GM21737 (cell line): Measurements from ENCODE around the gene NPDC1.
A peak's percentile ranks its signal among the peaks of the same experiment; 100 is the strongest.

Source experiments
- ATAC-seq: cut with Tn5 transposase; IDR thresholded peaks from one replicate; pipeline ENCODE4 v1.9.1; 2021; ENCODE audit warnings: mild to moderate bottlenecking, moderate library complexity; ENCODE audit not compliant: unreplicated experiment

NPDC1 gene, protein sequence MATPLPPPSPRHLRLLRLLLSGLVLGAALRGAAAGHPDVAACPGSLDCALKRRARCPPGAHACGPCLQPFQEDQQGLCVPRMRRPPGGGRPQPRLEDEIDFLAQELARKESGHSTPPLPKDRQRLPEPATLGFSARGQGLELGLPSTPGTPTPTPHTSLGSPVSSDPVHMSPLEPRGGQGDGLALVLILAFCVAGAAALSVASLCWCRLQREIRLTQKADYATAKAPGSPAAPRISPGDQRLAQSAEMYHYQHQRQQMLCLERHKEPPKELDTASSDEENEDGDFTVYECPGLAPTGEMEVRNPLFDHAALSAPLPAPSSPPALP

DNA sequence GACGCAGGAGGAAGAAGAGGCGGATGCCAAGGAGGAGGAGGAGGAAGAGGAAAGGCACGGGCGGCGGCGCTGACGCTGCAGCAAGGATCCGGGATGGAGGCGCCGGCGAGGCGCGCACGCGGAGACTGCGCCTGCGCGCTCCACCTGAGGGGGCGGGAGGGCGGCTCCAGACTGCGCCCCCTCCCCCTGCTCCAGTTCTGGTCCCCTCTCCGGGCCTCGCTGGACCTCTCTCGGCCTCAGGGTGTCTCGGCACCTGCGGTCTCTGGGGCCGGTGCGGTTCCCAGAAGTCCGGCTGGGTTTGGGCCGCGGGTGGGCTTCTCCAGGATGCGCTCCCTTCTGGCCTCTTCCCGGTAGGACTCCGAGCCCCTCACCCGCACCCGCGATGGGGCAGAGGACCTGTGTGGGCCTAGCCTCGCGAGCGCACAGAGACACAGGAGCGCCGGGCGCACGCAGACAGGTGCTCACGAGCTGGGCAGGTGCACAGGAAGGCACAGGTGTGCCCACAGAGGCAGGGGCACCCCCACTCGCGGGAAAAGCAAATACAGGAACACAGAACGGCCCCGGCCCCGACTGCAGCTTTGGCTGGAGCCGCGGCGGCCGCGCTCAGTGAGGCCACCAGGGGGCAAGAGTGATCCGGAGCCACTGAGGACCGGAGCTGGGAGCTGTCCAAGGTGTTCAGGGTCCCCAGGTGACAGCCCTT is at the start of gene NPDC1:
NPDC1 (minus strand) TSS at position 90 of the 700 bp plus-strand sequence. CDS start 188 bp downstream, outside the sequence.
- ATAC-seq, result no peak

DNA sequence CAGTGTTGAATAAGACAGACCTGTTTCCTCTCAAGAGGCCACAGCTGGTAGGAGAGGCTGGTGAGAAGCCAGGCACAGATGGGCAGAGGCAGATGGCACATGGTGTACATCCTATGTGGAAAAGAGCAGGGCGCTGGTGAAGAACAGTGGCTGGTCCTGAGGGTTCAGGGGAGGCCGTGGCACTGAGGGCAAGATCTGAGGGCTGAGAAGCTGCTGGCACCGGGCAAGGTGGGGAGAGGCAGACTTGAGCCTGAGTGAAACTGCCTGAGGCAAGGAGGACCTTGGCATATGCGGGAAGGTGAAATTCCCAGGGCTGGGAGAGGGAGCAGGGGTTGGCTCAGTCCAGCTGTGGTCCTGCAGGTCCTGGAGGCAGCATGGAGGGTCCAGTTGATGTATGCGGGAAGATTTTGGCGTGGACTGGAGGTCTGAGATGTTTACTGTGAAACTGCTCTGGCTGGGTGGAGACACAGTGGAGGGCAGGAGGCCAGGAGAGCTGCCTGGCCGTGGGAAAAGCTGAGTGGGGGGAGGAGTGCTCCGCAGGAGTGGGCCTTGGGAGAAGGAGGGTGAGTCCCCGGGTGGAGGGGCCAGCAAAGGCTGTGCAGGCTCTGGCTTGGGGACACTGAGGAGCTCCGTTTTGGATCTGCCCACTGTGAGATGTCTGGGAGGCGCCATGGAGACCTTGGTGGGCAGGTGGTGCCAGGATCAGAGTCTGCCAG is 43.4 kb upstream of the NPDC1 start:
- no peak for ATAC-seq

DNA sequence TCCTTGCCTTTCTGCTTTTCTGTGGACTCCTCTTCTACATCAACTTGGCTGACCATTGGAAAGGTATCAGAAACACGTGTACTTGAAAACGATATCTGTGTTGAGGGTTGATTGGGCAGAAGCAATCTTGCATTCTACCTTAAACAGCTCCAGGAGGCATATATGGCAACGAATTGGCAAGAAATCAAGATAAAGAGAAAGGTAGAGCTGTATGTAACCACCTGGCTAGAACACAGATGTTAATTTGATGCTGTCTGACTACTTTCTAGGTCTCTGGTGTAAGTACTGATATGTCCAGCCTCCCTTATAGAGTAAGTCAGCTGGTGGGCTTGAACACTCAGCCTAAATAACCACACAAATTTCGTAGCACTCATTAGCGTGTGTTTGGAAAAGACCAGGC is 42.1 kb upstream of the NPDC1 start:
- no peak for ATAC-seq

DNA sequence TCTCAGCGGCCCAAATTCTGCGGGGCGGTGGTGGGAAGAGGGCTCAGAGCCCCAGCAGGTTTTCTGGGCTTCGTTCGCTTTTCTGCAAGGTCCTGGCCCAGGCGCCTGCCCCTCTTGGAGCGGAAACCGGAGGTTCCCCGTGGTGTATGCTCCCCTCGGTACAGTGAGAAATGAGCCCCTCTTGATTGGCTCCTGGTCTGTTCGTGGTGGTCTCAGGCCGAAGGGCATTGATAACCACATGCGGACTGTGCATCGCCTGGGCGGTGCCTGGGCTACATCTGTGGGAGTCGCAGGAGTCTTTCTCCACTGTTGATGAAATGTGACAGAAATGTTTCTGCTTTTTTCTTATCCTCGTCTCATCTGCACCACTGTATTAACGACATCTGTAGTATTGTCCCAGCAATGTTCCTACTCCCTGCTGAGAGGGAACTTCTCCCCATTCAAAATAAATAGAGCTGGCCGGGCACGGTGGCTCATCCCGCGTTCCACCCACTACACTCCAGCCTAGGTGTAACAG is 41.5 kb upstream of the NPDC1 start:
- no peak for ATAC-seq

DNA sequence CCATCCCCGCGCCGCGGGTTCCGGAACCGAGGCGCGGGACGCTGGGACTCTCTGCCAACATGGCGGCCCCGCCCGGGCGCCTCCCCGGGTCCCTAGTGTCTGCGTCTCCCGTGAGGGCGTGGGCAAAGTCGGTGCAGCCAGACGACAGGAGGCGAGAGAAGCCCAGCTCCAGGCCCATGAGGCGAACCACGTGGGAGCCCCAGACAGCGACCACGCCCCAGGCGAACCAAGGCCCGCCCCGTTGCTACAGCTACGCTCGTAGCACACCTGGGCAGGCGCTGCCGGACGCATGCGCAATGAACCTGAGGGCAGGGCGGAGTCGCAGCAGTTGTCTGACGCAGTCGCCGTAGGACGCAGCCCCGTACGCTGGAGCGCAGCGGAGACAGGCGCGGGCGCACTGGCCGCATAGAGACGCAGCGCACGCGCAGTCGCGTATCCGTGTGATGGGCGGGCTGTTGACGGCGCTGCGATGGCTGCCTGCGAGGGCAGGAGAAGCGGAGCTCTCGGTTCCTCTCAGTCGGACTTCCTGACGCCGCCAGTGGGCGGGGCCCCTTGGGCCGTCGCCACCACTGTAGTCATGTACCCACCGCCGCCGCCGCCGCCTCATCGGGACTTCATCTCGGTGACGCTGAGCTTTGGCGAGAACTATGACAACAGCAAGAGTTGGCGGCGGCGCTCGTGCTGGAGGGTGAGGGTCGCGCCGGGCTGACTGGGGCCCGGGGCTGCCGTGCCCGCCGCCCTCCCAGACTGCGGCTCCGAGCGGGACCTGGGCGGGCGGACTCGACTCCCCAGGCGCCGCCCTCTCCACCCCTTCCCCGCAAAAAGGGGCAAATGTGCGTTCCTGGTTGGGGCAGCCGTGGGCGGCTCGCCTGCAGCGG is 40.8 kb upstream of the NPDC1 start, which contains the start of gene MAN1B1:
MAN1B1 (plus strand) TSS at position 455 of the 878 bp plus-strand sequence; CDS start at position 470, 15 bp downstream.
- peak; percentile 66 for ATAC-seq

DNA sequence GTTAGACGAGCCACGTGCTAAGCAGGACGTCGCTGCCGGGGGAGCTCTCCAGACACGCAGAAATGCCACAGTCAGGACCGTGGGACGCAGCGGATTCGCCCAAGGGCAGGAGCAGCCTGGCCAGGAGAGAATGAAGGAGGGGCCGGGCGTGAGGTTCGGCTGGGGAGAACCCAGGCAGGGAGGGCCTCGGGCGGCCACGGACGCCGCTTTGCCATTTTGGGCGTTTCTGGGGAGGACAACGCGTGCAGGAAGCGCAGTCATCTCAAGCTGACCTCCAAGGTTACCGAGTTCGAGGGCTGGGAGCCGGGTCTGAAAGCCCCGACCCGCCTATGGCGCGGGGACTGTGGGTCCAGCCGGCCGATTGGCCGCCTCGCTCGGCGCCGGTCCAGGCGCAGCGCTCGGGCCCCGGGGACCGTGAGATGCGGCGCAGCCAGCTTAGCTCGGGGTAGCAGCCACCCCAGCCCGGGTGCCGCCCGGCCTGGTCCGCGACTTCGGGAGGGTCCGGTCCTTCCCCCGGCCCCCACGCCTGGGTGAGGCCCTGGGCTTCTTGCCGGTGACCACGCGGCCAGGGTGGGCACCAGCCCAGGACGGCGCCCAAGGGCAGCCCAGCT is 40.0 kb upstream of the NPDC1 start:
- no peak for ATAC-seq

DNA sequence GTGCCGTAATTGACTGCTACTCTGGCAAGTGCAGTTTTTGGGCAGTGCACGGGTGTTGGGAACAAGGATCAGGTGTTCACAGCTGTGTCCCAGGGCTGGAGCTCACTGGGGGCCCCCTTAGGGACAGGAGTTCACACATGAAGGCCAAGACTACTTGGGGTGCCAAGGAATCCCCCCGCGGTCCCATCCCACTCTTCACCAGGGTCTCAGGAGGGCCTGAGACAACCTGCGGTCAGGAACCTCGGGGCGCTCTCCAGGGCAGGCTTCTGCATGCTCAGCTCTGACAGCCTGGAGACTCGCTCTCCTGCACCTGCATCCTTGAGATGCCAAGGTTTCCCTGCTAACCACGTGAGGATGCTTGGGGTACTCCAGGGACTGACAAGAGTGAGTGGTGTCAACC is 38.5 kb upstream of the NPDC1 start:
- no peak for ATAC-seq

DNA sequence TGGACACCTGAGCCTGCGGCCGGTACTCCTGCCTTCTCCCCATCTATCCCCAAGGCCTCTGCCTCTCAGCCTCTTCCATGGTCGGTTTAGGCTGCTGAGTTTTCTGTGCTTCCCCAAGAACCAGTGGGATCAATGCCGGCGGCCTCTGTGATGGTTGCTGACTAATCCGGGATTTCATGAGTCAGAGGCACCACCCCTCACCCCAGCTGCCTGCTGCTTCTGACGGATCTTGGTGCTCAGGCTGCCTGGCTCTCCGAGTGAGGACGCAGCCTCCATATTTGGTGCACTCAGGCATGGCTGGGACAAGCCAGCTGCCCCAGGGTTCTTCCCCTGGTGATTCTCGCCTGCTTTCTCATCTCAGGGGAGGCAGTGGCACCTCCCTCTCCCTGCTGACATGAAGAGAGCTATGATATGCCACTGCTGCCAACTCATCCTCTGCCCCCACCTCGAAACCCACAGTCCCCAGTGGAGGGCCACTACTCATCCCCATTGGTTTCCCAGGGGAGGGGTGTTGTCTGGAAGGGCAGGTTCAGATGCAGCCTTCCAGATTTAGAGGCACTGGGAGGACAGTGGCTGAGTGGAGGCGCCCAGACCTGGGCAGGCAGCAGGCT is 37.5 kb upstream of the NPDC1 start:
- no peak for ATAC-seq

DNA sequence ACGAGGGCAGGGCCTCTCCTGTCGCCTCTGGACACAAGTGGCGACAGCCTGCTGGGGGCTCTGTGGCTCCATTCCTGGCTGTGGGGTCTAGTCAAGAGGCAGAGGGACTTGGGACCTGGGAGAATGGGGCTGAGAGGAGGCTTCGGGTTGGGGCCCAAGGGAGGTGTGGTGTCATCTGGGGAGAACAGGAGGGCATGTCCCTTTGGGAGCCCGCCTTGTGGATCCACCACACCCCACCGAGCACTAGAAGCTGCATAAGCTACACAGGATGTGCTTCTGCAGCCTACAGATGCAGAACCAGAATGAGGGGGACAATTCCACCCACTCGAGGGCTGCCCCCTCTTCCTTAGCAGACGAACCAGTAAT is 36.9 kb upstream of the NPDC1 start:
- ATAC-seq, result no peak

DNA sequence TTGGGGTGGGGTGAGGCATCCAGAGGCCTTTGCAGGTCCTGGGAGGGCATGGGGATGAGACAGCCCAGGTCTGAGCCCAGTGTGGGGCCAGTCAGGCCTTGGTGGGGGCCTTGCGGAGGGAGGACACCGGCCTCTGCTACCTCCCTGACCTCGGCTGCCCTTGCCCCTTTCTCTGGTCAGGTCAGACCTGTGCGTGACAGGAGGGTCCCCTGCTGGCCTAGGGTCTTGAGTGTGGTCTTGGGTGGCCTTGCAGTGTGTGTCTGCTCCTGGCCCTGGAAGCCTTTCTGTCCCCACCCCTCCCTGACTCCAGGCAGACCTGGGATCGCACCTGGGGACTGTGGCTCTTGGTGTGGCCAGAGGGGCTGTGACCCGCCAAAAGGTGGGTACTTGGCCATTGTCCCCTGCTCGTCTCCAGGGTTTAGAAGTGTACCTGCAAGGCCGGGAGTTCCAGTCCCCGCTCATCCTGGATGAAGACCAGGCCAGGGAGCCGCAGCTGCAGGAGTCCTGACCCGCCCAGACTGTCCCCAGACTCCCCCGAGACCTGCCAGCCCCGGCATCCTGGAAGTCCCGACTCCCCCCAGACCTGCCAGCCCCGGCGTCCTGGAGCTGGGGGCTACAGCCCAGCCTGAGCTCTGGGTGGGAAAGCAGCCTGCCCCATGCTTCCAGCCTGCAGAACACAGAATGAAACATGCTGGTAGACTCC is 36.4 kb upstream of the NPDC1 start:
- no peak for ATAC-seq

DNA sequence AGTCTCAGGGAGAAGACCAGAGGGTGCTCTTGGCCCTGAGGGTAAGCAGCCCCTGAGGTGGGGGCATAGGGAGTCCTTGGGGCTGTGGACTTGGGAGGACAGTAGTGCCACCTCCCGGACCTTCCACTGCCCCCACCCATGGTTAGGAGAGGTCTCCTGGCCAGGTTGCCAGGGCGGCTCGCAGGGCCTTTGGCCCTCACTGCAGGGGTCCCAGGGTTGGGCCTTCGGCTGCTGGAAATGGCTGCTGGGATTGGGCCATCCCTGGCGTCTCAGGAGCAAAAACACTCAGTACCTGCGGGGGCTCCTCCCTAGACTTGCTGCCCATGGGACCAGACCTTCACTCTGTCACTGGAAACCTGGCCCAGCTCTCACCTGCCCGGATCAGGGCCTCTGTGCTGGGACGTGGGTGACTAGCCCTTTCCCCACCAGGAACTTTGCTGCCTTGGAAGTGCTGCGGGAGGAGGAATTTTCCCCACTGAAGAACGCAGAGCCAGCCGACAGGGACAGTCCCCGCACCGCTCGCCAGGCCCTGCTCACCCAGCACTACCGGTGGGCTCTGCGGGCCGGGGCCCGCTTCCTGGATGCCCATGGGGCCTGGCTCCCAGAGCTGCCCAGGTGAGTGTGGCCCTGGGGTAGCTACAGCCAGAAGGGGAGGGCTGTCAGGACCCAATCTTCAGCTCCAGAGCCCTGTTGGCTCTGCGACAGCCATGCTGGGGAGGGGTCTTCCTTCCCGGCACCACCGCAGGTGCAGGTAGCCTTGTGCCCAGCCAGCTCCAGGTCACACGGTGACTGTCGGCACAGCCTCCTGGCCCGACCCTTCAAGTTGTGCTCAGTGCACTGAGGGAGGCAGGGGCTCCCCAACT is 34.5 kb upstream of the NPDC1 start:
- no peak for ATAC-seq

DNA sequence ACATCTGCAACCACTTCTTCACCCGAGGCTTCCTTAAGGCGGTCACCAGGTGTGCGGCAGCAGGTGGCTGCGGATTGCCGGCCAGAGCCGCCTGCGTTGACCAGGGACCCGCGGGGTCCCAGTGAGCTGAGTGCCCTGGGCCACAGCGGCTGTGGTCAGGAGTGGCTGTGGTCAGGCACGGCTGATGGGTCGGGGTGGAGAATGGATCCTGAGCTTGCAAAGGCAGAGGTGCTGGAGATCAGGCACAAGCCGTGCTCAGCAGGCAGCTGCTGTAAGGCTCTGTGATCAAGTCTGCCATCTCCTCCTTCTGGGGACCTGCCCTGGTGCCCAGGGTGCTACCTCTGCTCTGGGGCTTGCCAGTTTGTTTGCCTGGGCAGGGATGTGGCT is 33.4 kb upstream of the NPDC1 start:
- ATAC-seq, result no peak

DNA sequence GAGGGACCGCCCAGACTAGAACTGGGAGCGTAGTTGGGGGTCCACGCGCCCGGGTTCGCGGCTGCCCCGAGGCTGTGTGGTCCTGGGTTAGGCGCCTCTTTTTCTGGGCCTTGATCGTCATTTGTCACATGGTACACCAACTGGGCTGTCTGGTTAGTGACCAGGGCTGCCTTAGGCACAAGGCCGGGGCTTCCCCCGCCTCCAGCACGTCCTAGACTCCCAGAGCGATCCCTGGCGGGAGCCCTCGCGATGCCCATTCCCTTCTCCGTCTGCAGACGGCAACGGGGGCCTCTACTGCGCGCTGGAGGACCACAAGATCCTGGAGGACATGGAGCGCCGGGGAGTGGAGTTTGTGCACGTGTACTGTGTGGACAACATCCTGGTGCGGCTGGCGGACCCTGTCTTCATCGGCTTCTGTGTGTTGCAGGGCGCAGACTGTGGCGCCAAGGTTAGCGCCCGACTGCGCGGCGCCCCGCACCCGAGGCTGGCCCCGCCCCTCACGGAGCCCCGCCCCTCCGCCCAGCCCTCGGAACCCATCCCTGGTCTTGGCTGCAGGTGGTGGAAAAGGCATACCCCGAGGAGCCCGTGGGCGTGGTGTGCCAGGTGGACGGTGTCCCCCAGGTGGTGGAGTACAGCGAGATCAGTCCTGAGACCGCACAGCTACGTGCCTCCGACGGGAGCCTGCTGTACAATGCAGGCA is 32.9 kb upstream of the NPDC1 start:
- ATAC-seq, result no peak

DNA sequence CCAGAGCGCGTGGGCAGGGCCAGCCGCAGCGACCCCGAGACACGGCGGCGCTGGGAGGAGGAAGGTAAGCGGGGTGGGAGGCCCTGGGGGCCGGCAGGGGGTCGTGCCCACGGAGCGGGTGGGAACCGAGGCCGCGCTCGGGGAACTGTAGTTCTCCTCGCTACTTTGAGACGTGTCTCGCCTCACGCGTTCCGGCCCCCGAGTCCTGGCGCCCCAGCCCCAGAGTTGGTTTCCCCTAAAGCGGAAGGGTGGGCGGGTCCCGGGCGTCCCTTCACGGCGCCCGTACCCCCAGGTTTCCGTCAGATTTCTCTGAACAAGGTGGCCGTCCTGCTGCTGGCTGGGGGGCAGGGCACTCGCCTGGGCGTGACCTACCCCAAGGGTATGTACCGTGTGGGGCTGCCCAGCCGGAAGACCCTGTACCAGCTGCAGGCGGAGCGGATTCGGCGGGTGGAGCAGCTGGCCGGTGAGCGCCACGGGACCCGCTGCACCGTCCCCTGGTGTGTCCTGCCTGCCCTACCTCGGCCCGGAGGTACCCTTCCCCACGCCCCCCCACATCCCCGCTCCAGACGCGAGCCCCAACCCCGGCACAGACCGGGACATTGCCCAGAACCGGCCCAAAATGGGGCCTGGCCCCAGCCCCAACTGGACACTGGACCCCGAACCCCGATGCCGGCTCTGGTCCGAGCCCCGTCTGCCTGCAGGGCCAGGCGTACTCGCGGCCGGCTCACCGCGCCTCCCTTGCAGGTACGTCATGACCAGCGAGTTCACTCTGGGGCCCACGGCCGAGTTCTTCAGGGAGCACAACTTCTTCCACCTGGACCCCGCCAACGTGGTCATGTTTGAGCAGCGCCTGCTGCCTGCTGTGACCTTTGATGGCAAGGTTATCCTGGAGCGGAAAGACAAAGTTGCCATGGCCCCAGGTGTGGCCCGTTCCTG is 32.0 kb upstream of the NPDC1 start:
- peak; percentile 23 for ATAC-seq

DNA sequence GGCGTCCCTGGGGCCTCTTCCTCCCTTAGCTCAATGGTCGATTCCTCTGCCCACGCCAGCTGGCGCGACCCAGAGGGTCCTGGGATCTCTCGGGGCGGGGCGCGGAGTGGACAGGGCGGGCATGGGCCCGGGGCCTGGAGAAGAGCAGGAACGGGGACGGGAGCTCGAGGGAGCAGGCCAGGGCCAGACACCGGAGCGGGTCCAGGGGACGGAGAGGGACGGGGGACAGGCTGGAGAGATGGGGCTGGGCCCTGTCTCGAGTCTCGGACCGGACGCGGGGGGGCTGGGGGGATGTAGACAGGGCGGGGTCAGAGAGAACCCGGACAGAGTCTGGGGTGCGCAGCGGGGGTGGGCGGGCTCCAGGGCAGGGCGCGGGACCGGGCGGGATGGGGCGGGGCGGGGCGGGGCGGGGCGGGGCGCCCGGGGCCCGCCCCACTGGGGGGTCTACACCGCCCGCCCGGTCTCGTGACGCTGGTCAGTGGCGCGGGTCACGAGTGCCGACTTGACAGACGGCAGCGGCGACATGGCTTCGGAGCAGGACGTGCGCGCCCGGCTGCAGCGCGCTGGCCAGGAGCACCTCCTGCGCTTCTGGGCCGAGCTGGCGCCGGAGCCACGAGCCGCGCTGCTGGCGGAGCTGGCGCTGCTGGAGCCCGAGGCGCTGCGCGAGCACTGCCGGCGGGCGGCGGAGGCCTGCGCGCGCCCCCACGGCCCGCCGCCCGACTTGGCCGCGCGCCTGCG is 31.2 kb upstream of the NPDC1 start, which contains the start of gene UAP1L1:
UAP1L1 (plus strand) TSS at position 508 of the 738 bp plus-strand sequence; CDS start at position 524, 16 bp downstream.
- peak; percentile 46 for ATAC-seq

DNA sequence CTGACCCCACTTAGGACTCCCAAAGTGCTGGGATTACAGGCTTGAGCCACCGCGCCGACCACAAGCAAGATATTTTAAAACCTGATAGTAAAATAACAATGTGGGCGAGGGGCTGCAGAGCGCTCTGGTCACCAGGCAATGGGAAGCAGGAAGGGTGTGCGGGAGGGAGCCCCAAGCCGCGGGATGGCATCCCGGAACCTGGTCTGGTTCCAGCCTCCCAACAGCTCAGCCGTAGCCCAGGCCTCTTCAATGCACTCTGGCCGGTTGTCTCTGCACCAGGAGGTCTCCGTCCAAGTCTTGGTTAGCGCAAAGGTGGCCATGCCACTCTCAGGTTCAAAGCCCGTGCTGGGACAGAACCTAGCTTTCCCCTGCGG is 30.6 kb upstream of the NPDC1 start:
- peak; percentile 3 for ATAC-seq
